H1 (cell line): ENCODE results near the gene PPP2R2B. TPM values are rescaled to one million over a fixed set of nuclear protein-coding genes. Genes with fewer than 3 reads are reported as not detected.
A peak's percentile ranks its signal among the peaks of the same experiment; 100 is the strongest.

Experiments
- CTCF ChIA-PET: fragments of 300-600 bp; sonication (Branson Sonifier 250); formaldehyde crosslinking; loops from one replicate; lab custom pipeline; 2021; ENCODE audit not compliant: partially characterized antibody; lab: Charles Lee
- POLR2A ChIA-PET: fragments of 300-600 bp; sonication (Branson Sonifier 250); formaldehyde crosslinking; loops from one replicate; lab custom pipeline; 2021; ENCODE audit warnings: inconsistent platforms; ENCODE audit not compliant: partially characterized antibody; lab: Charles Lee
- DNase-seq, 2 experiments: peaks; one replicate each; pipeline versions ENCODE4 v3.0.0 to v3.0.0-alpha.2; 2010 to 2022; ENCODE audit warnings: low spot score in 2 of 2, low read depth in 1 of 2, mixed read lengths in 1 of 2
- FAIRE-seq: peaks from 2 replicates; lab custom pipeline; 2011; peaks lifted over from hg19 to GRCh38; lab: Jason Lieb, UNC
- H2AFZ ChIP-seq: 2 replicates; pipeline ENCODE4 v1.8.1; 2012; ENCODE audit warnings: low read length, inconsistent platforms
- H2AK5ac ChIP-seq: 2 replicates; pipeline ENCODE4 v1.6.1; 2013; ENCODE audit warnings: low read depth, low read length
- H2BK120ac ChIP-seq: replicated peaks from 2 replicates; pipeline ENCODE3; 2013; ENCODE audit warnings: low read depth, low read length, inconsistent platforms
- H2BK12ac ChIP-seq: 2 replicates; pipeline ENCODE4 v1.6.1; 2013; ENCODE audit warnings: low read depth, low read length
- H2BK15ac ChIP-seq: 2 replicates; pipeline ENCODE4 v1.6.1; 2013; ENCODE audit warnings: low read length
- H2BK20ac ChIP-seq: 2 replicates; pipeline ENCODE4 v1.6.1; 2013; ENCODE audit warnings: low read length
- H2BK5ac ChIP-seq: 2 replicates; pipeline ENCODE4 v1.6.1; 2013; ENCODE audit warnings: low read depth, low read length
- H3K14ac ChIP-seq: 2 replicates; pipeline ENCODE4 v1.6.1; 2013; ENCODE audit warnings: inconsistent platforms; ENCODE audit not compliant: insufficient read length
- H3K18ac ChIP-seq: 2 replicates; pipeline ENCODE4 v1.6.1; 2013; ENCODE audit warnings: low read length; ENCODE audit errors: extremely low read depth
- H3K23ac ChIP-seq: 2 replicates; pipeline ENCODE4 v1.6.1; 2013; ENCODE audit warnings: inconsistent platforms; ENCODE audit not compliant: insufficient read length
- H3K23me2 ChIP-seq: 2 replicates; pipeline ENCODE4 v1.6.1; 2013; ENCODE audit warnings: low read depth, low read length
- H3K27ac ChIP-seq: 2 replicates; pipeline ENCODE4 v1.6.1; 2011; ENCODE audit warnings: low read depth, low read length, inconsistent platforms
- H3K27me3 ChIP-seq, 4 experiments: replicated peaks in 1 of 4; 1 replicate in 1 of 4; 2 replicates in 3 of 4; pipeline versions ENCODE4 v1.6.1 to v1.8.1; 2011 to 2013; ENCODE audit warnings: low read length in 3 of 4, mild to moderate bottlenecking in 3 of 4, inconsistent platforms in 2 of 4, mixed read lengths in 2 of 4, moderate library complexity in 1 of 4; ENCODE audit not compliant: control insufficient read depth in 3 of 4, insufficient read depth in 3 of 4; ENCODE audit errors: extremely low read depth in 1 of 4
- H3K36me3 ChIP-seq, 4 experiments: 2 replicates each; pipeline versions ENCODE4 v1.6.1 to v1.8.1; 2011 to 2013; ENCODE audit warnings: mild to moderate bottlenecking in 4 of 4, low read length in 3 of 4, moderate library complexity in 2 of 4, control low read depth in 1 of 4, inconsistent platforms in 1 of 4; ENCODE audit not compliant: insufficient read depth in 4 of 4, control insufficient read depth in 2 of 4
- H3K4ac ChIP-seq: replicated peaks from 2 replicates; pipeline ENCODE3; 2013; ENCODE audit warnings: low read length, low read depth, mixed read lengths, inconsistent platforms; ENCODE audit not compliant: insufficient read length
- H3K4me1 ChIP-seq, 4 experiments: replicated peaks in 1 of 4; 1 replicate in 1 of 4; 2 replicates in 3 of 4; pipeline versions ENCODE4 v1.6.1 to v1.8.1; 2011 to 2013; ENCODE audit warnings: low read length in 3 of 4, inconsistent platforms in 2 of 4, mixed read lengths in 1 of 4; ENCODE audit not compliant: insufficient read depth in 4 of 4, control insufficient read depth in 3 of 4
- H3K4me2 ChIP-seq, 2 experiments: 2 replicates each; pipeline versions ENCODE4 v1.6.1 to v1.8.1; 2011 to 2013; ENCODE audit warnings: low read depth in 2 of 2, low read length in 2 of 2, control low read depth in 1 of 2, inconsistent platforms in 1 of 2, mild to moderate bottlenecking in 1 of 2; ENCODE audit not compliant: insufficient read depth in 1 of 2
- H3K4me3 ChIP-seq, 4 experiments: fragments of 200-600, 300-600 bp in 1 of 4; sonication (generic), shearing (Covaris generic), sonication (Bioruptor Twin) in 1 of 4; 2 replicates each; pipeline versions ENCODE4 v1.5.1 to v1.8.1; 2011 to 2016; ENCODE audit warnings: low read length in 4 of 4, low read depth in 3 of 4, control low read depth in 2 of 4, inconsistent platforms in 2 of 4, mild to moderate bottlenecking in 2 of 4, mixed read lengths in 1 of 4, moderate library complexity in 1 of 4; ENCODE audit not compliant: insufficient read depth in 2 of 4; ENCODE audit errors: extremely low read depth in 1 of 4
- H3K56ac ChIP-seq: replicated peaks from 2 replicates; pipeline ENCODE3; 2013; ENCODE audit warnings: low read depth, mild to moderate bottlenecking, mixed read lengths, low read length, inconsistent platforms; ENCODE audit not compliant: insufficient read length
- H3K79me1 ChIP-seq: 2 replicates; pipeline ENCODE4 v1.6.1; 2013; ENCODE audit warnings: low read depth, low read length, control low read depth
- H3K79me2 ChIP-seq, 2 experiments: 2 replicates each; pipeline versions ENCODE4 v1.6.1 to v1.8.1; 2012 to 2013; ENCODE audit warnings: low read length in 2 of 2, mild to moderate bottlenecking in 2 of 2, inconsistent platforms in 1 of 2; ENCODE audit not compliant: insufficient read depth in 2 of 2, control insufficient read depth in 1 of 2
- H3K9ac ChIP-seq, 4 experiments: replicated peaks in 1 of 4; 1 replicate in 1 of 4; 2 replicates in 3 of 4; pipeline versions ENCODE4 v1.6.1 to v1.8.1; 2011 to 2013; ENCODE audit warnings: low read depth in 3 of 4, low read length in 3 of 4, control low read depth in 2 of 4, mild to moderate bottlenecking in 2 of 4, moderate library complexity in 2 of 4, inconsistent platforms in 1 of 4; ENCODE audit errors: extremely low read depth in 1 of 4
- H3K9me3 ChIP-seq, 2 experiments: 2 replicates each; pipeline versions ENCODE4 v1.6.1 to v1.8.1; 2012 to 2013; ENCODE audit warnings: mild to moderate bottlenecking in 2 of 2, moderate library complexity in 2 of 2, control low read depth in 1 of 2, inconsistent platforms in 1 of 2, low read depth in 1 of 2, low read length in 1 of 2, mixed read lengths in 1 of 2; ENCODE audit not compliant: insufficient read depth in 2 of 2
- H4K20me1 ChIP-seq, 2 experiments: replicated peaks in 1 of 2; 2 replicates each; pipeline versions ENCODE3 to v1.8.1; 2011 to 2013; ENCODE audit warnings: inconsistent platforms in 2 of 2, low read length in 2 of 2, mild to moderate bottlenecking in 1 of 2; ENCODE audit not compliant: insufficient read depth in 2 of 2, control insufficient read depth in 1 of 2
- H4K5ac ChIP-seq: 2 replicates; pipeline ENCODE4 v1.6.1; 2013; ENCODE audit warnings: low read length, low read depth, mixed read lengths, inconsistent platforms; ENCODE audit not compliant: insufficient read length
- H4K8ac ChIP-seq: 2 replicates; pipeline ENCODE4 v1.8.0; 2013; ENCODE audit warnings: mild to moderate bottlenecking, moderate library complexity, low read length, inconsistent platforms; ENCODE audit not compliant: insufficient read depth; ENCODE audit errors: extremely low read depth
- H4K91ac ChIP-seq: replicated peaks from 2 replicates; pipeline ENCODE3; 2013; ENCODE audit warnings: low read length, mixed read lengths, inconsistent platforms; ENCODE audit not compliant: insufficient read length
- CBX8 ChIP-seq: fragments of 300-800, 300-1000 bp; sonication (generic); IDR thresholded peaks from 2 replicates; pipeline ENCODE4 v1.7.1; 2016; ENCODE audit warnings: low read depth, low read length, borderline replicate concordance
- CREB1 ChIP-seq: IDR thresholded peaks from 2 replicates; pipeline ENCODE4 v1.6.1; 2012; ENCODE audit warnings: inconsistent platforms
- EP300 ChIP-seq, 2 experiments: IDR thresholded peaks; 1 replicate in 1 of 2; 2 replicates in 1 of 2; pipeline ENCODE4 v1.6.1; 2011 to 2012; ENCODE audit warnings: low read depth in 2 of 2, low read length in 2 of 2, mild to moderate bottlenecking in 2 of 2, borderline replicate concordance in 1 of 2, inconsistent platforms in 1 of 2, moderate library complexity in 1 of 2
- HDAC2 ChIP-seq, 2 experiments: fragments of 300-600 bp in 1 of 2; sonication (generic) in 1 of 2; IDR thresholded peaks; 2 replicates each; pipeline ENCODE4 v1.6.1; 2011 to 2012; ENCODE audit warnings: low read depth in 2 of 2, low read length in 2 of 2, mild to moderate bottlenecking in 2 of 2, moderate library complexity in 2 of 2, borderline replicate concordance in 1 of 2, inconsistent platforms in 1 of 2
- HDAC6 ChIP-seq: IDR thresholded peaks from one replicate; pipeline ENCODE4 v1.7.1; 2012; ENCODE audit warnings: low read depth, mild to moderate bottlenecking, inconsistent platforms, low read length, moderate library complexity
- KDM4A ChIP-seq: IDR thresholded peaks from one replicate; pipeline ENCODE4 v1.7.1; 2012; ENCODE audit warnings: low read depth, mild to moderate bottlenecking, moderate library complexity, low read length, inconsistent platforms; ENCODE audit not compliant: severe bottlenecking
- RBBP5 ChIP-seq: IDR thresholded peaks from 2 replicates; pipeline ENCODE4 v1.7.1; 2012; ENCODE audit warnings: low read depth, mild to moderate bottlenecking, inconsistent platforms, low read length, moderate library complexity, borderline replicate concordance
- RFX5 ChIP-seq: IDR thresholded peaks from 2 replicates; pipeline ENCODE4 v1.6.1; 2011; ENCODE audit warnings: low read depth, low read length, improper control_type of control experiment, borderline replicate concordance
- SAP30 ChIP-seq: fragments of 300-600 bp; sonication (generic); IDR thresholded peaks from 2 replicates; pipeline ENCODE4 v1.7.1; 2012; ENCODE audit warnings: low read length, moderate library complexity, mild to moderate bottlenecking, inconsistent platforms; ENCODE audit not compliant: insufficient read depth, insufficient replicate concordance
- TEAD4 ChIP-seq: IDR thresholded peaks from 2 replicates; pipeline ENCODE4 v1.6.1; 2012; ENCODE audit warnings: low read depth, low read length, inconsistent platforms, mixed read lengths
- YY1 ChIP-seq: IDR thresholded peaks from 2 replicates; pipeline ENCODE4 v1.6.1; 2011; ENCODE audit warnings: low read depth, mild to moderate bottlenecking, low read length
- WGBS, 2 experiments: shearing (Covaris generic) in 1 of 2; methylation state at CpG; one replicate each; pipeline versions ENCODE4 v1.1.6 to v1.1.7; 2013 to 2015; ENCODE audit warnings: low lambda C conversion rate in 2 of 2, mixed read lengths in 2 of 2, inconsistent platforms in 1 of 2, low coverage in 1 of 2, missing lambda C conversion rate in 1 of 2; ENCODE audit not compliant: insufficient replicate concordance in 2 of 2, insufficient coverage in 1 of 2, insufficient read length in 1 of 2; ENCODE audit errors: extremely low coverage in 1 of 2, missing lambda C conversion rate in 1 of 2; 5-methylcytosine and 5-hydroxymethylcytosine counted together
- polyA plus RNA-seq, 7 experiments: library from polyadenylated mRNA; depleted of rRNA in 3 of 7; stranded (reverse) in 5 of 7; unstranded in 2 of 7; fragments of >200 nt in 5 of 7; fragments of 200-250 nt in 2 of 7; gene quantifications; 1 replicate in 5 of 7; 2 replicates in 1 of 7; 4 replicates in 1 of 7; pipeline versions ENCODE4 v1.2.1 to v1.2.3, GENCODE V29; 2011 to 2013; ENCODE audit warnings: missing spikeins in 2 of 7, mixed read lengths in 2 of 7
- total RNA-seq: library from RNA; stranded (reverse); fragmentation: NEBNext Ultra II Directional; extraction: Animal tissue kit (Norgen Biotek cat#: 25700); gene quantifications from 2 replicates; pipeline ENCODE4 v1.2.1, GENCODE V29; 2021

Gene PPP2R2B
- total and polyA plus RNA-seq, 2 of the 8 experiments (the other 6 are each of a cell fraction or from before 2014, with no cell fraction given): 21.1 to 37.1 TPM

GRCh38 chr5:146877783-146878475, 628 bp downstream of the PPP2R2B start:
- no peak overlapping the region; the same call in 1 of the 2 replicates for H4K8ac ChIP-seq
- no peak overlapping the region for H2BK5ac ChIP-seq
- no peak for FAIRE-seq
- no peak overlapping the region for H2BK20ac ChIP-seq
- no peaks in the 10 kb centered on the region for H4K20me1 ChIP-seq
- H2BK120ac ChIP-seq: no peak overlapping the region
- peak overlapping the region; percentile 44 for H4K91ac ChIP-seq
- no peaks in the 10 kb centered on the region for H3K36me3 ChIP-seq
- H3K9ac ChIP-seq: peak overlapping the region; percentile 43 to 60 (median 52); a peak in 5 of 7 replicates
- no peak overlapping the region for H3K23ac ChIP-seq
- no peak overlapping the region for H2BK15ac ChIP-seq
- no peak overlapping the region for H3K27ac ChIP-seq
- no peak overlapping the region for H4K5ac ChIP-seq
- H3K79me2 ChIP-seq: peaks cover 0 to 21% of the 10 kb centered on the region in 2 experiments; a peak in 2 of 4 replicates
- H3K4me3 ChIP-seq: peak overlapping the region; percentile 76 to 82 (median 78)
- no peak overlapping the region for H3K4ac ChIP-seq
- no peak overlapping the region for H3K14ac ChIP-seq
- H2AFZ ChIP-seq: 0 out of 2 replicates have a peak overlapping the region, but pooled peaks have one; percentile 97
- DNase-seq: peak in 1 of 2 experiments; percentile 78
- ChIA-PET POLR2A (interaction anchor here (0.7 to 1.0 kb wide), 4 partner anchors 16 to 540 kb away, joined by 3 read pairs; no protein-coding TSS in a partner anchor), CTCF (interaction anchor here (0.5 to 1.8 kb wide), 9 partner anchors 10 to 215 kb away, joined by 3 to 6 read pairs (median 3); no protein-coding TSS in a partner anchor)
- H3K4me1 ChIP-seq: peaks cover 2 to 31% (median 10%) of the 10 kb centered on the region in 4 experiments; a peak in 6 of 7 replicates
- peaks cover 2% of the 10 kb centered on the region; the same call in 1 of the 2 replicates for H3K79me1 ChIP-seq
- peaks cover 0 to 12% (median 8%) of the 10 kb centered on the region in 4 experiments; a peak in 6 of 7 replicates for H3K27me3 ChIP-seq
- H3K9me3 ChIP-seq: no peaks in the 10 kb centered on the region
- peak overlapping the region; percentile 68 to 98 for H3K4me2 ChIP-seq
- no peak overlapping the region for H2AK5ac ChIP-seq
- 5% methylated on average over 33 of the region's 59 CpGs; no CpG with 5 or more reads in 1 of the 2 experiments for WGBS, 2 experiments
- H3K18ac ChIP-seq: peak overlapping the region; percentile 20; the same call in 1 of the 2 replicates
- H3K56ac ChIP-seq: no peak overlapping the region
- H2BK12ac ChIP-seq: no peak overlapping the region
- peaks cover 10% of the 10 kb centered on the region; the same call in 1 of the 2 replicates for H3K23me2 ChIP-seq
- TF ChIP-seq YY1 (no peak), CREB1 (peak; percentile 64), RBBP5 (no peak), CBX8 (no peak), SAP30 (peak; percentile 57), HDAC2 (IDR thresholded peaks at IDR 0.05; ENCODE audit: borderline replicate concordance in 1 of 2, low read depth in 2 of 2, low read length in 2 of 2) (no peak), EP300 (IDR thresholded peaks at IDR 0.05; ENCODE audit: borderline replicate concordance in 1 of 2, low read depth in 2 of 2, low read length in 2 of 2) (no peak), HDAC6 (no peak), TEAD4 (peak; percentile 60), KDM4A (peak; percentile 72), RFX5 (no peak)
